GM19023 (cell line): Measurements from ENCODE around the gene PCBP3.

Experiments used
- ATAC-seq: cut with Tn5 transposase; IDR thresholded peaks from one replicate; pipeline ENCODE4 v1.9.1; 2021; ENCODE audit warnings: mild to moderate bottlenecking, moderate library complexity; ENCODE audit not compliant: unreplicated experiment

The PCBP3 gene

GRCh38 chr21:45985471-45986315 is 342.2 kb downstream of the PCBP3 start:
- ATAC-seq = no peak

GRCh38 chr21:45986316-45987051 is 343.0 kb downstream of the PCBP3 start:
- no peak for ATAC-seq

- ATAC-seq = no peak
Observed at GRCh38 chr21:45987121-45987711, 343.7 kb downstream of the PCBP3 start.

- ATAC-seq = no peak
Observed at GRCh38 chr21:45988366-45989347, 345.1 kb downstream of the PCBP3 start.

- no peak for ATAC-seq
Observed at GRCh38 chr21:45989355-45990048, 346.0 kb downstream of the PCBP3 start.

GRCh38 chr21:45990049-45990711 is 346.7 kb downstream of the PCBP3 start:
- ATAC-seq = no peak

GRCh38 chr21:45990741-45991605 is 347.4 kb downstream of the PCBP3 start:
- ATAC-seq = no peak

- no peak for ATAC-seq
Observed at GRCh38 chr21:45991606-45992300, 348.2 kb downstream of the PCBP3 start.
